ENCODE measurements around the gene HDAC10.

HDAC10 gene

DNA sequence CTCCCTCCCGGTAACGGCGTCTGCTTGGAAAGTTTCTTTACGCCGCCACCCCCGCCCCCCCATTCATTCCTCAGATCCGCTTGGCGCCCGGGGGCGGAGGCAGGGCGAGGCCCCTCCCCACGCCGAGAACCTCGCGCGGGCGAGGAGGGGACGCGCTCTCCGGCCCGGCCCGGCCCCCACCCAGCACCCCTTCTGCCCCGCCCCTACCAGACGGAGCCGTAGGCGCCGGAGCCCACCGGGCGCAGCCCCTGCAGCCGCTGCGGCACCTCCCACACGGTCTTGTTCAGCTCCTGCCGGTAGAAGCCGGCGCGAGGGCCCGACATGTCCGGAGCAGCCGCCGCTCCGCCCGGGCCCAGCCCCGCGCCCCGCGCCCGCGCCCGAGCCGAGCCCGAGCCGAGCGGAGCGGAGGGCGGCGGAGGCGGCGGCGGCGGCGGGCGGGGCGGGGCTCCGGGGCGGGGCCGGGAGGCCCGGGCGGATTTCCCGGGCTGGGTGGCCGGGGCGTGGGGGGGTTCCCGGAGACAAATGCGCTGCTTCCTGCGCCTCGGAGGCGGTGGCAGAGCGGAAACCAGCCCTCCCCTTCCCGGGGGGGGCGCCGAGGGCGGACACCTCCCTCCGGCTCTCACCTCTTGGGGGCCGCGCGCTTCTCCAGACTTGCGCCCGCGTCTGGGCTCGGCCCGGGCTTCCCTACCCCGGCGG lies 19.1 kb upstream of the HDAC10 start, which contains the start of gene MAPK11:
Gene MAPK11, minus strand, starts transcription at position 411 of the 696 bp plus-strand sequence. Its CDS starts 88 bp downstream, at position 323.
- FAIRE-seq: no peak

DNA sequence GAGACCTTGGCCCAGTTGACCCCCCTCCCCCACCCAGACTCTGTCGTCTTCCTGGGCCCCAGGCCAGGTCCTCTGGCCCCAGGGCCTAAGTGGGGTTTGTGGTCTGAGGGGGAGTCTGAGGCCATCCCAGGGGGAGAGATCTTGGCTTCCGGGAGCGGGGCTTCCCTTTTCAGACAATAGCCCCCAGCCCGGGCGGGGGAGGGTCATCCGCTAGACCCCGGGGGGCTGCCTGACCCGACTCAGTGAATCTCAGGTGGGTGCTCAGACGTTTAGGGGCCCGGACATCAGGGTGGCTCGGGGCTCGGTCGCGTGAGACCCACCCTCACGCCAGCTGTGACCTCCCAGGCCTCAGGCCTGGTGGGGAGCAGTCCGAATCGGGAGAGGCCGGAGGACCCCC lies 18.5 kb upstream of the HDAC10 start:
- no peak for FAIRE-seq

DNA sequence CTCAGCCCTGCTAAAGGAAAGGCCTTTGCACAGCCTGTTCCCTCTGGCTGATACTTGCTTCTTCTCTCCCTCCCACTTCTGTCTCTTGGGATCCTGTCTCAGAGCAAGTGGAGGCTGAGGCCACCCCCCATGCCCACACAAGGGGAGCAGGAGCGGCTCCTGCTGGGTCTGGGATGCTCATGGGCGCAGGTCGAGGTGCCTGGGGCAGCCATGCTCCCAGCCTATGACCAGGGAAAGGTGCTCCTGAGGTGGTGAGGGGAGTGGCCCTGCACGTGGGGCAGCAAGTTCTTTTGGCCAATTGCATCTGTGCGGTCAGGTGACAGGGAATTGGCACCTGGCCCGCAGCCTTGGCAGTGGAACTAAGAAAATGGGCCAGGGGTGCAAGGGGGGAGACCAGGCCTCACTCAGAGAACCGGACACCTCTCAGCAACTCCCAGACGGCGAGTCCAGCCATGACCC lies 17.6 kb upstream of the HDAC10 start:
- FAIRE-seq: no peak

DNA sequence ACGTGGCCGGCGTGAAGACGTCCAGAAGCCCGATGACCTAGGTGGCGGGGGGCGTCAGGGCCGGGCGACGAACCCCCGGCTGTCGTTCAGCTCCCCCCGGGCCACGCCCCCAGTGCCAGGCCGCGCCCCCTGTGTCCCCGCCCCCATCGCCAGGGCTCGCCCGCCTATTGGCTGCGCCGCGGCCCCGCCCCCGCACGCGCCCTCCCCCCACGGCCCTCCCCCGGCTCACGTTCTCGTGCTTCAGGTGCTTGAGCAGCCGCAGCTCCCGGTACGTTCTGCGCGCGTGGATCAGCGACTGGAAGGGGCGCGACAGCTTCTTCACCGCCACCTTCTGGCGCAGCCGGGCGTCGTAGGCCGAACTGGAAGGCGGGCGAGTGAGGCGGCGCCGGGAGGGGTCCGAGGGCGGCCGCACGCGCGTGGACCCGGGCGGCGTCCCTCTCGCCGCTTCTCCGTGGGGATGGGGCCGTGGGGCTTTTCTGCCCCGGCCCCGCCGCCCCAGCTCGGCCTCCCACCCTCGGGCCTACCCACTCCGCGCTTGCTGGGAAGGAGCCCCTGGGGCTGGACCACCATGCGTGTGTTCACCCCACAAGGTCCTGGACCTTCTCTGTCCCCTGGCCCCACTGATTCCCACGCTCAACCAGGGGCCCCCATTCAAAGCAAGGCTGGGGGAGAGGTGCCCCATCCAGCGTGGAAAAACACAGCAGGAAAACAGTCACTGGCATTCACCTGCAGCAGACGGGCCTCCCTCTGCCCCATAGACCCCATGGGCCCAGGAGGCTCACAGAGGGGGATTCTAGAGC lies 16.7 kb upstream of the HDAC10 start:
- FAIRE-seq: no peak

DNA sequence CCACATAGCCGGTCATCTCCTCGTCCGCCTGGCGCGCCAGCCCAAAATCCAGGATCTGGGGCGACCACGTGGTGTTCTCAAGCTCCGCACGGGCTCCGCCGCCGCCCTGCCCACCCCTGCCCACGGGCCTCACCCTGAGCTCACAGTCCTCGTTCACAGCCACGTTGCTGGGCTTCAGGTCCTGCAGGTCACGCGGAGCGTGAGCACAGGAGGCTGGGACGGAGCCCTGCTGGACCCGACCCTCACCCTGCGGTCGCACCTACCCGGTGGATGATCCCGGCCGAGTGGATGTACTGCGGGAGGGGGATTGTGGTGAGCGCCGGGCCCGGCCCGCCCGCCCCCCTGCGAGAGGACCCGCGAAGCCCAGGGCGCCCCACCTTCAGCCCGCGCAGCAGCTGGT lies 15.9 kb upstream of the HDAC10 start:
- FAIRE-seq: no peak

DNA sequence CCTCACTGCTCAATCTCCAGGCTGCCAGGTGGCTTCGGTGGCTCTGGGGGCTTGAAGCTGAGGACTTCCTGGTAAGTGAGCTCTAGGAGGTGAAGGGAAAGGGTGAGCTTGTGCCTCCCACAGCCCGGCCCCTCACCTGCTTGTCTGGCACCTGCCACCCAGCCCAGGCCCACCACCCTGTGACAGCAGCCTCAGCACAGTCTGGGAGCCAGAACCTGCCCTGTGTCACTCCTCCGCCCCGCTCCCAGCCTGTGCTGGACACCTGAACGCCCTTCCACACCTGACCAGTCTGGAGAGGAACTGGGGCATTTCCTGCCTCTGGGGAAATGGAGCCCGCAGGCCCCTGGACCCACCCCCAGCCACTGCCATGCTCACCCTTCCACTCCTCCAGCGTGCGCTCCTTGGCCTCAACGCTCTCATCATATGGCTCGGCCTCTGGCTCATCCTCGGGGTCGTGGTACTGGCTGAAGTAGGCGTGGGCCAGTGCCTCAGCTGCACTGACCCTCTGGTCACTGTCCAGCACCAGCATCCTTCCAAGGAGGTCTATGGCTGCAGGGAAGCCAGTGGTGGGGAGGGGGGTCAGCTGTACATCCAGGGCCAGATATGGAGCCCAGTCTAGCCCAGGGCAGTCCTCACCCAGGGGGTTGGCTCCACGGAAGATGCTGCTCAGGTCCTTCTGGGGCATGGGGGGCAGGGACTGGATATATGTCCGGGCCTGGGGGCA lies 14.0 kb upstream of the HDAC10 start:
- FAIRE-seq: no peak

DNA sequence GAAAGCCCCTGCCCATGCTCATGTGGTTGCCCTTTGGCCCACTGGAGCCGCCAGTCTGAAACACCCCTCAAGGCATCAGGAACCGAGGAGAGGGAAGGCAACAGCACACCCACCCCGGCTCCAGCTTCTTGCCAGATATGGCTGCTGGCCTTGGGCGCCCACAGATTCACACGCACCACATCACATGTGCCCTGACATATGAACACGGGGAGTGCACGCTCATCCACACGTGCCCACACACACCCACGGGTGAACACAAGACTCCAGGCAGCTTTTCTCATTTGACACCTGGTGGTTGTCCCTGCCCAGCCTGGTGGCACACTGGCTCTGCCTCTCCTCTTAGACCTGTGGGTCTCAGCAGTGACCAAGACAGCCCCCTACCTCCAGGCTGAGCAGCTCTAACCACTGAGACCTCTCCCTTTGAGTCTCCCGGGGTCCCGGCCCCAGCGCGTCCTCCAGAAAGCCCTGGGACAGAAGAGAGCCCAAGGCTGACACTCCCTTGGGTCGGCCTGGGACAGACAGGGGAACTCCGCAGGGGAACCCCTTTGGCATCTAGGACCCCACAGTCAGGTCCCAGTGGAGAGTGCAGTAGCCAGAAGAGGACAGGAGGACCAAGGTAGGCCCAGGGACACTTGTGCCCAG lies 13.2 kb upstream of the HDAC10 start:
- no peak for FAIRE-seq

DNA sequence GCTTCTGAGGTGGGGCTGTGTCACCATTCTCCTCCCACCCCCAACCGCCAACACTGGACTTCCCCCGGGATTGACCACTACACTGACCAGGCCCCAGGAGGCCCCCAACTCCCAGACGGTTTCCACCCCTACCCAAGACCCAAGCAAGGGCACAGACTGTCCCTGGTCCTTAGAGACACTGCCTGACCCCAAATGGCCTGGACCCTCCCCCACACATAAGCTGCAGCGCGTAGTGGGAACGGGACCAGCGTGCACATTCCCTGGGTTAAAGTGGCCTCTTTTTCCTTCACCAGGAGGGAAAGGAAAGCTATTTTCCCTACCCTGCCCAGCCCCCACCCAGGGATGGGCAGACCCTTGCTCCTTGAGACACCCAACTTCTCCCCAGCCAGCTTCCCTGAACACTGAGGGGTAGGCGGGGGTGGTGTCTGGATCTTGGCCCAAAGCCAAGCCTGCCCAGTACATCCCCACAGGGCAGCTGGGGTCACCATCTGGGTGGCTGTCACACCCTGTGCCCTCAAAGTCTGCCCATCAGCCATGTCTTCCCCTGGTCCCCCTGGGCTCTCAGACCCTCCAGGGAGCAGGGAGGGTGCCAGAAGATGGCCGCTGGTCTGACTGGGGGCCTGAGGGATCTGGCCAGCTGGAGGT lies 12.0 kb upstream of the HDAC10 start:
- FAIRE-seq: no peak

DNA sequence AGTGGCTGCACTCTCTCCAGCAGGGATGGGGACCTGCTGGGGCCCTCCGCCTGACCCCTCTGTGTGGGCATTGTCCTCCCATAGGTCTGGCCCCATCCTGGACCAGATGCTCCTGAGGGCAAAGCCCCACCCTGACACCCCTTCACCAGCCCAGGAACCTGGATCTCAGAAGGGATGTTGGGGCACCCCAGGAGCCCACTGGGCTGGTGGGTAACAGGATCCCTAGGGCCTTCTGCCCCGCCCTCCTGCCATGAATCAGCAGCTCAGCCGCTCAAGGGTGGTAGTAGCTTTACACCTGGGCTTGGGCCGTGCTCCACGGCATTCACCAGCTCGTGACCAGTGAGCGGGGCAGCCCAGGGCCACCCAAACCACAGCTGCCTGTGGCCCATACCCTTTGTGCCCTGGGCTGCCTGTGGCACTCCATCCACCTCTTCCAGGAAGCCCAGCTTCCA lies 11.4 kb upstream of the HDAC10 start:
- FAIRE-seq: no peak

DNA sequence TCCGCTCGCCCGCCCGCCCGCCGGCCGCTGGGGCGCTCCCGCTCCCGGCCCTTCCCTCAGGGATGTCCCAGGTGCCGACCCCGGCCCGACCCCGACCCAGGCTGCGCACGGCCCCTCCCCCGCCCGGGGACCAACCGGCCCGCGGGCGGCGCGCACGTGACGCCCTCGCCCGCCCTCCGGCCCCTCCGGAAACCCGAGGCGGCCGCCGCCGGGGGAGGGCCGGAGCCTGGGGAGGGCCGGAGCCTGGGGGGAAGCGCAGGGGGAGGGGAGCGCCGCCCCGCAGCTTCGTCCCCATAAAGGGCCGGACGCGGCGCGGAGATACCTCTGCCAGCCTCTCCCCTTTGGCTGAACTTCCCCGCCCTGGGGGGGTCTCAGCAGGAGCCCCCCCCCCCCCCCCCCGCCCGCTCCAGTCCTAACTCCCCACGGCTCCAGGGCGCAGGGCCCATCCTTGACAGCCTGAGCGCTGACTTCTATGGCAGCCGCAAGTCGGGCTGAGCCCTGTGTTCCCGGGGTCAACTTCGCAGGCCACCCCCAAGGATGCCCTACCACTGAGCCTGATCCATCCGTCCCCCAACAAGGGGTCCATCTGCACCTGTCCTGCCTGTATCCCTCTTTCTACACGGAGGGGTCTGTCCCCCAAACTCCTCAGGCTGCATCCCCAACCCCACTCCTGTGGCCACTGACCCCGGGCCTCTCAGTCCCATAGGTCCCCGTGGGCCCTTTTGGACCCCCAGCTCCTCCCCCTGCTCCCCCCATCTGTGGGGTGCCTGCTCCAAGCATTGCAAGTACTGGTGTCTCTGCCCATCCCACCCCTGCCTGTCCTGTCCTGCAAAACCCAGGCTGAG lies 10.8 kb upstream of the HDAC10 start, which contains the start of gene MAPK12:
Gene MAPK12, minus strand, starts transcription at position 69 of the 845 bp plus-strand sequence. CDS start 174 bp downstream, outside the sequence.
- FAIRE-seq: no peak

DNA sequence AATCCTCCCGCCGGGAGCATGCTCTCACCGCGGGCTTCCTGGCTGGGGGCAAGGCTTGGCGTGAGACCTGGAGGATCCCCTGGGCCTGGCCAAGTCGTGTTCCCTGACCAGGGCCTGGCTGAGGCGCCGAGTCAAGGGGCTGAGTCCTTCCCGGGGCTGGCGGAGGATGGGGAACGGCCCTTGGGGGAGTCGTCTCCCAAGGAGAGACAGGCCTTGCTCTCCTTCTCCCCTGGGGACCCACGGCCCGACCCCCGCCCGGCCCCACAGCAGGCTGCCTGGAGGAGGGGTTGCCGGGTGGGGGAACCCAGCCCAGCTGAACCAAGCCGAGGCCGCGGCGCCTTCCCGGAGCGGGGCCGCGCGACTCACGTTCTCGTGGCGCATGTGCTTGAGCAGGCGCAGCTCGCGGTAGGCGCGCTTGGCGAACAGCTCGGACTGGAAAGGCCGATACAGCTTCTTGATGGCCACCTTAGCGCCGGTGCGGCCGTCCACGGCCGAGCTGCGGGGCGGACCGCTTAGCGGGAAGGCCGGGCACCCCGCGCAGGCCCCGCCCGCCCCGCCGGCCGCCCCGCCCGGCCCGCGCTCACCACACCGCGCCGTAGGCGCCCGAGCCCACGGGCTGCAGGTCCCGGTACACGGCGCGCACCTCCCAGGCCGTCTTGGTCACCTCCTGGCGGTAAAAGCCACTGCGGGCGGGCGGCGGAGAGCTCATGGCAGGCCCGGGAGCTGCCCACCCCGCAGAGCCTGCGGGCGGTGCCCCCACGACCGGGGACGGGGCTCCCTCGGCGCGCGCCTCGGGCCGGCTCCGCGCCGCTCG lies 9.9 kb upstream of the HDAC10 start:
- no peak for FAIRE-seq

DNA sequence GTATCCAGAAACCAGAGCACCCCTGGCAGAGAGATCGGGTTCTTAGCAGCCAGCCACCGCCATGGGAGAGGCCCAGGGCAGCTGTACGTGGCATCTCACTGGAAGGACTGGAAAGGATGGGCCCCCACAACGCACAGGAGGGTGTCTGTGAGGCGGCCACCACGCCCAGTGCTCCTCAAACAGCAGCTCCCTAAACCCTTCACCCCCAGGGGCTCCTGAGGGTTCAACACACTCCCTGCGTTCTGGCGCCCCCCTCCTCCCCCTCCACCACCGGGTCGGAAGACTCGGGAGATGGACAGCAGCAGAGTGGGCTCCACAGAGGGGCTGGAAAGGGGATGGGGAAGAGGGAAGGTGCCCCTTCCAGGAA lies 9.4 kb upstream of the HDAC10 start:
- no peak for FAIRE-seq

DNA sequence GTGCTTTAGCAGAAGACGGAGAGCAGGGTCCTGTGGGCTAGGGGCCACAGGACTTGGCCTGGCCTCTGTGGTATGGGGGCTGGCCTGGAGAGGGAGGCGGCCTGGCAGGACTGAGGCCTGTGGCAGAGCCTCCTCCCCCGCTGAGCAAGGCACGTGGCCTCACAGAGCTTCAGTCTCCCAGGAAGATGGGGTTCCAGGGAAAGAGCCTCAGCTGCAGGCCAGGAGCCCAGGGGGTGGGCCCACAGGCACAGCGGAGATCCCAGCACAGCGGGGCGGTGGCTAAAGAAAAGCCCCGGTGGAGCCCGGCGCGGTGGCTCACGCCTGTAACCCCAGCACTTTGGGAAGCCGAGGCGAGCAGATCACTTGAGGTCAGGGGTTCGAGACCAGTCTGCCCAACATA lies 8.2 kb upstream of the HDAC10 start:
- no peak for FAIRE-seq

DNA sequence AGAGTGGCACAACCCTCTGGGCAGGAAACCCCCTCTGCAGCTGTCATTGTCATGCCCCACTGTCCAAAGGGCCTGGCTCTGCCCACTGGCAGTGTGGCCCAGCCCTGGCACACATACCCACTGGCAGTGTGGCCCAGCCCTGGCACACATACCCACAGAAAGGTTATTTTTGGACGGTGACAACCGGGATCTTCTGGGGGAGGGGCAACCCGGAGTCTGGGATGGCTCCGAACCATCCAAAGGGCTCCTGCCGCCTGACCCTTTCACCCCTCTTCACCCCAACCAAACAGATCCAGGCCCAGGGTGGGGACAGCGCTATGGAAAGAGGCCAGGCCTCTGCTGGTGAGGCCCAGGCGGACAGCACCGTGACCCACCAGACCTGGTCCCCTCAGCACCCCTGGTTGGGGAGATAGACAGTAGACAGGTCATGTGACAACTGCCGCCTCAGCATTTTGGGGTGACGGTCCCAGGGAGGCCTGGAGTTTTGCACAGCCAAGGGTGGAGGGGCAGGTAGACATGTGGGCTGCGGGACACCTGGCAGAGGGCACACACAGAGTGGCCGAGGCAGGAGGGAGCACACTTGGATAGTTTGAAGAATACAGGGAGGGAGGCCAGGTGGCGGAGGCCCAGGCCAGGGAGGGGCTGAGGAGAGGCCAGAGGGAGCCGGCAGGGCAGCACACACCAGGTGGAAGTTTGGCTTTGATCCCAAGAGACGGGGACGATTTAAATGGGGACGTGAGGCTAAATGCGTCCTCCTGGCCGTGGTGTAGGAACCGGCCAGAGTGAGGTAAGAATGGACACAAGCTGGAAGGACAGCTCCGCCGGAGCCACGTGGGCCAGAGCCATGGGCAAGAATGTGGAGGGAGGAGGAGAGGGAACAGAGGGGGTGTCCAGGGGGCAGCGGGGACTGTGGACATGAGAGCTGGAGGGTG lies 7.6 kb upstream of the HDAC10 start:
- FAIRE-seq: no peak

DNA sequence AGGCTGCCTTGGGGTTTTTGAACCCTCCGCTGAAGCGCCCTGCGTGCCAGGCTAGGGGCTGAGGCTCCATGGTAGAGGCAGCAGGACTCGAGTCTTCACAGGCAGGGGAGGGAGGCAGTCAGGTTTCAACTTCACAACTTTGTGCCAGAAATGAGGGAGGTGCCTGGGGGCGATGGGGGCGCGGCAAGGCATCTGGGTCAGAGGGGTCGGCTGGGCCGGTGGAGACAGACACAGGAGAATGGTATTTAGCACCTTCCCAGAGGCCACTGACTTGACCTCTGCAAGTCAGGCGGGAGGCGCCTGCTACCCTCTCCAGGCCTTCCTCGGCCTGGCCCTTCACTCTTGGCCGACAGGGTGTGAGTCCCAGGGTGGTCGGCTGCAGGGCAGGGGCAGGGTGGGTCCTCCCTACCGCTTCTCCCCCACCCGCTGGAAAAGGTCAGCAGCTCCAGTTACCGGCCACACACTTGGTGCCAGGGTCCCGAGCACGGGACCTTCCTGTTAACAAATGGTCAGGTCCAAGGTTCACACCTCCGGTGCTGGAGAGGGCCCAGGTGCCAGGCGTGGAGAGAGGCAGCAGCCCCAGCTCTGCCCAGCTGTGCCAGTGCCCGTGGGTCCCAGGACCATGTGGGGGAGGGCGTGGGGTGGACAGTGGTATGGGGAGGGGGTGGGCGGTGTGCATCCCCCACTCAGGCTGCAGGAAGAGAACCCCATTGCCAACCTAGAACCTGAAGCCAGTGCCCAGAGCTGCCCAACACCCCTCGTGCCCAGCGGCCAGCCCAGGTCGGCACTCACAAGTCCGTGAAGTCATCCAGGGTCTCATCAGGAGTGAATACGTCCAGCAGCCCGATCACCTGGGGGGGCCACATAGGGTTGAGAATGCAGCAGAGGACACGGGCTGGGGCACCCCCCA lies 6.6 kb upstream of the HDAC10 start:
- FAIRE-seq: no peak

DNA sequence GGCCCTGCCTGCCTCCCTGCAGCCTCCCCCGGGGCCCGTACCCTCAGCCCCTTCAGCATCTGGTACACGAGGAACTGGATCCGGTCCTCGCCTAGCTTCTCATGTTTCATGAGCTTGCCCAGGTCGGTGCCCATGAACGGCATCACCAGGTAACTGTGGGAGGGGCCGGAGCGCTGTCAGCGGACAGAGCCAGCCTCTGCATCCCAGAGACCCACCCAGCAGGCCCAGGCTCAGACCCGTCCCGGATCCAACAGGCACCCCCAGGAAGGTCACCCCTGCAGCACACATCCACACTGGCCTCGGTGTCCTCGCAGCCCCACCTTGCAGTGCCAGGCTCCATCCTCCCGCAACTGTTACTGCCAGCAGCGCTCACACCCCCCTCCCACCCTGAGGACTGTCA lies 6.0 kb upstream of the HDAC10 start:
- no peak for FAIRE-seq

DNA sequence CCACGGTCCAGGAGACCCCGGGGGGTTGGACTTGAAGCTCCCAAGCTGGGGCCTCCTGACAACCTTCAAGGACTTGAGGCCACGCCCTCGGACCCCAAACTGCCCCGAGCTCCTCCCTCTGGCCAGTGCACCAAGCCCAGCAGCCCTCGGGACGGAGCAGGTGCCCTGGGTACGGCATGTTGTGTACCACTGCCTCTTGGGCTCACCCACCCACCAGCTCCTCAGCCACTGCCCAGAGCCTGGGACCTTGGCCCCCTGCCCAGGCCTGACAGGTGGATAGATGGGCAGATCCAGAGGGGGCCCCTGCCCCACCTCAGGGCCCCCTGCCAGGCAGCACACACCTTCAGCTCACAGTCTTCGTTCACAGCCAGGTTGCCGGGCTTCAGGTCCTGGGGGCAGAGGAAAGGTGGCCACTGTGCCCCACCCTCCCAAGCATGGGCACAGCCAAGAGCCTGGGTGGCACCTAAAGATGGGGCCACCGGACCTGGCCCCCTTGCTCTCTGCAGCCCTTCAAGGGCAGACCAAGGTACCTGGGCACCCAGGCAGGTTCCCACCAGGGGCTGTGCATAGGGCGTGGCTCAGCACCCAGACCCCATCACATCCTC lies 5.3 kb upstream of the HDAC10 start:
- no peak for FAIRE-seq

DNA sequence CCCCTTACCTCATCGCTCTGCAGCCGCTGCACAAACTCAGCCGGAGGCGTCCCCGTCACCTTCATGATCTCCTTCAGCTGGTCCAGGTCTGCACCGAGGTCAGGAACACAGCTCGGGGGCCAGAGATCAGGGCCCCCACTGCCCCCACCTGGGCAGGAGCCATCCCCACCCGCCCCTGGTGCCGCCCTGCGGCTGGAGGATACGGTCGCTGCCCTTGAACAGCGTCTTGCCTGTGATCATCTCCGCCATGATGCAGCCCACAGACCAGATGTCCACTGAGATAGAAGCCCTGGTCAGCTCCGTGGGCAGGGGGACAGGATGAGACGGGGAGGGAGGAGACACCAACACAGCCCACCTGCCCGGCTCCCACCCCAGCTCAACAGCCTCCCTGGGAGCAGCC lies 4.5 kb upstream of the HDAC10 start:
- FAIRE-seq: no peak

Data from islet of Langerhans (tissue), 1 donor.